ENCODE results near the gene DEF6.

The DEF6 gene

GRCh38 chr6:35342258-35343091, 44.9 kb downstream of the DEF6 start, which contains the start of gene PPARD:
Gene PPARD, plus strand, starts transcription at chr6:35342558. Its CDS starts 68,530 bp downstream, at chr6:35411088.
- no peaks in the 10 kb centered on the region for H3K36me3 ChIP-seq (ENCODE audit: insufficient read depth, low read length)
- H4K20me1 ChIP-seq (ENCODE audit: insufficient read depth, low read length, poor library complexity, severe bottlenecking) = peaks cover 4% of the 10 kb centered on the region
- H3K4me1 ChIP-seq (ENCODE audit: insufficient read depth, low read length, poor library complexity, severe bottlenecking) = peaks cover 16% of the 10 kb centered on the region
- TF ChIP-seq, protein P1, sequence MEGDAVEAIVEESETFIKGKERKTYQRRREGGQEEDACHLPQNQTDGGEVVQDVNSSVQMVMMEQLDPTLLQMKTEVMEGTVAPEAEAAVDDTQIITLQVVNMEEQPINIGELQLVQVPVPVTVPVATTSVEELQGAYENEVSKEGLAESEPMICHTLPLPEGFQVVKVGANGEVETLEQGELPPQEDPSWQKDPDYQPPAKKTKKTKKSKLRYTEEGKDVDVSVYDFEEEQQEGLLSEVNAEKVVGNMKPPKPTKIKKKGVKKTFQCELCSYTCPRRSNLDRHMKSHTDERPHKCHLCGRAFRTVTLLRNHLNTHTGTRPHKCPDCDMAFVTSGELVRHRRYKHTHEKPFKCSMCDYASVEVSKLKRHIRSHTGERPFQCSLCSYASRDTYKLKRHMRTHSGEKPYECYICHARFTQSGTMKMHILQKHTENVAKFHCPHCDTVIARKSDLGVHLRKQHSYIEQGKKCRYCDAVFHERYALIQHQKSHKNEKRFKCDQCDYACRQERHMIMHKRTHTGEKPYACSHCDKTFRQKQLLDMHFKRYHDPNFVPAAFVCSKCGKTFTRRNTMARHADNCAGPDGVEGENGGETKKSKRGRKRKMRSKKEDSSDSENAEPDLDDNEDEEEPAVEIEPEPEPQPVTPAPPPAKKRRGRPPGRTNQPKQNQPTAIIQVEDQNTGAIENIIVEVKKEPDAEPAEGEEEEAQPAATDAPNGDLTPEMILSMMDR (conservative IDR thresholded peaks at IDR 0.05; ENCODE audit: low read length) = peak; percentile 96
- TF ChIP-seq EZH2phosphoT487 (IDR thresholded peaks at IDR 0.05; ENCODE audit: borderline replicate concordance) = no peak
- H2AFZ ChIP-seq (ENCODE audit: low read length) = peak within 1 kb of the TSS; percentile 73; the same call in 1 of the 2 replicates
- H3K9me3 ChIP-seq (ENCODE audit: insufficient read depth, low read depth, low read length) = no peaks in the 10 kb centered on the region
- no peaks in the 10 kb centered on the region for H3K9me2 ChIP-seq (replicated peaks; ENCODE audit: low read depth, low read length)
- H3K9ac ChIP-seq (ENCODE audit: low read depth, low read length, poor library complexity, severe bottlenecking) = peak within 1 kb of the TSS; percentile 77
- H3K27me3 ChIP-seq (ENCODE audit: insufficient read depth, low read length, poor library complexity, severe bottlenecking) = no peaks in the 10 kb centered on the region
- peak within 1 kb of the TSS; percentile 85 for H3K4me3 ChIP-seq (ENCODE audit: low read length, poor library complexity, severe bottlenecking)
- H3K79me2 ChIP-seq (ENCODE audit: insufficient read depth, low read length) = peaks cover 8% of the 10 kb centered on the region; the same call in 1 of the 2 replicates
- H3F3A ChIP-seq (ENCODE audit: low read depth) = no peaks in the 10 kb centered on the region
- H3K4me2 ChIP-seq (ENCODE audit: low read depth, low read length, poor library complexity, severe bottlenecking) = peak within 1 kb of the TSS; percentile 99

GRCh38 chr6:35343092-35343834, 45.6 kb downstream of the DEF6 start:
- H3K9ac ChIP-seq (ENCODE audit: low read depth, low read length, poor library complexity, severe bottlenecking) = peak overlapping the region; percentile 77
- peak overlapping the region; percentile 85 for H3K4me3 ChIP-seq (ENCODE audit: low read length, poor library complexity, severe bottlenecking)
- TF ChIP-seq EZH2phosphoT487 (IDR thresholded peaks at IDR 0.05; ENCODE audit: borderline replicate concordance) = no peak
- TF ChIP-seq, protein P1 (conservative IDR thresholded peaks at IDR 0.05; ENCODE audit: low read length) = no peak
- H3F3A ChIP-seq (ENCODE audit: low read depth) = no peaks in the 10 kb centered on the region
- peak overlapping the region; percentile 99 for H3K4me2 ChIP-seq (ENCODE audit: low read depth, low read length, poor library complexity, severe bottlenecking)
- H3K9me3 ChIP-seq (ENCODE audit: insufficient read depth, low read depth, low read length) = no peaks in the 10 kb centered on the region
- 0 out of 2 replicates have a peak overlapping the region, but pooled peaks have one; percentile 73 for H2AFZ ChIP-seq (ENCODE audit: low read length)
- peaks cover 4% of the 10 kb centered on the region for H4K20me1 ChIP-seq (ENCODE audit: insufficient read depth, low read length, poor library complexity, severe bottlenecking)
- no peaks in the 10 kb centered on the region for H3K36me3 ChIP-seq (ENCODE audit: insufficient read depth, low read length)
- H3K4me1 ChIP-seq (ENCODE audit: insufficient read depth, low read length, poor library complexity, severe bottlenecking) = peaks cover 19% of the 10 kb centered on the region
- no peaks in the 10 kb centered on the region for H3K9me2 ChIP-seq (replicated peaks; ENCODE audit: low read depth, low read length)
- peaks cover 8% of the 10 kb centered on the region; the same call in 1 of the 2 replicates for H3K79me2 ChIP-seq (ENCODE audit: insufficient read depth, low read length)
- no peaks in the 10 kb centered on the region for H3K27me3 ChIP-seq (ENCODE audit: insufficient read depth, low read length, poor library complexity, severe bottlenecking)

GRCh38 chr6:35343835-35344550, 46.4 kb downstream of the DEF6 start:
- H2AFZ ChIP-seq (ENCODE audit: low read length) = no peak overlapping the region
- peak overlapping the region; percentile 99 for H3K4me2 ChIP-seq (ENCODE audit: low read depth, low read length, poor library complexity, severe bottlenecking)
- H3K4me3 ChIP-seq (ENCODE audit: low read length, poor library complexity, severe bottlenecking) = peak overlapping the region; percentile 85
- H3K9me2 ChIP-seq (replicated peaks; ENCODE audit: low read depth, low read length) = no peaks in the 10 kb centered on the region
- peaks cover 24% of the 10 kb centered on the region for H3K4me1 ChIP-seq (ENCODE audit: insufficient read depth, low read length, poor library complexity, severe bottlenecking)
- H3K36me3 ChIP-seq (ENCODE audit: insufficient read depth, low read length) = no peaks in the 10 kb centered on the region
- TF ChIP-seq EZH2phosphoT487 (IDR thresholded peaks at IDR 0.05; ENCODE audit: borderline replicate concordance) = no peak
- TF ChIP-seq, protein P1 (conservative IDR thresholded peaks at IDR 0.05; ENCODE audit: low read length) = no peak
- peaks cover 4% of the 10 kb centered on the region for H4K20me1 ChIP-seq (ENCODE audit: insufficient read depth, low read length, poor library complexity, severe bottlenecking)
- H3F3A ChIP-seq (ENCODE audit: low read depth) = no peaks in the 10 kb centered on the region
- no peaks in the 10 kb centered on the region for H3K27me3 ChIP-seq (ENCODE audit: insufficient read depth, low read length, poor library complexity, severe bottlenecking)
- no peak overlapping the region for H3K9ac ChIP-seq (ENCODE audit: low read depth, low read length, poor library complexity, severe bottlenecking)
- H3K9me3 ChIP-seq (ENCODE audit: insufficient read depth, low read depth, low read length) = no peaks in the 10 kb centered on the region
- peaks cover 8% of the 10 kb centered on the region; the same call in 1 of the 2 replicates for H3K79me2 ChIP-seq (ENCODE audit: insufficient read depth, low read length)

Data from Loucy (cell line).